T-helper 17 cell (primary cell): ENCODE results near the gene LRRC28. TPM values are rescaled to one million over a fixed set of nuclear protein-coding genes. Genes with fewer than 3 reads are reported as not detected.
A peak's percentile ranks its signal among the peaks of the same experiment; 100 is the strongest.

Experiments used
- ATAC-seq: fragments of 150-1000 bp; cut with Tn5 transposase; 2 replicates; pipeline ENCODE4 v1.10.0; 2021; ENCODE audit warnings: mild to moderate bottlenecking, moderate library complexity
- DNase-seq, 3 donors: peaks; one replicate each; pipeline versions ENCODE4 v3.0.0 to v3.0.0-alpha.2; 2020 to 2021
- H3K9me3 ChIP-seq: one replicate; pipeline ENCODE4 v1.7.0; 2013; ENCODE audit warnings: low read length, mild to moderate bottlenecking; ENCODE audit not compliant: control insufficient read depth, poor library complexity, severe bottlenecking
- H3K27ac Mint-ChIP-seq: one replicate; pipeline ENCODE4 v1.8.0; 2022; ENCODE audit warnings: mild to moderate bottlenecking, moderate library complexity, mixed read lengths
- H3K27me3 Mint-ChIP-seq: one replicate; pipeline ENCODE4 v1.8.0; 2022; ENCODE audit warnings: mixed read lengths
- H3K36me3 Mint-ChIP-seq: one replicate; pipeline ENCODE4 v1.8.0; 2022; ENCODE audit warnings: low read depth, mixed read lengths
- H3K4me1 Mint-ChIP-seq: one replicate; pipeline ENCODE4 v1.8.0; 2022; ENCODE audit warnings: mild to moderate bottlenecking, mixed read lengths
- H3K4me3 Mint-ChIP-seq: one replicate; pipeline ENCODE4 v1.8.0; 2022; ENCODE audit warnings: mild to moderate bottlenecking, moderate library complexity, mixed read lengths
- total RNA-seq, 4 donors: library from RNA in 2 of 4; stranded (reverse) in 2 of 4; gene quantifications; one replicate each; pipeline ENCODE4 v1.2.3 and lab custom pipeline; 2022 to 2026

LRRC28 gene
- total RNA-seq, 2 donors from 2014 or later: 12.6 to 15.6 TPM

DNA sequence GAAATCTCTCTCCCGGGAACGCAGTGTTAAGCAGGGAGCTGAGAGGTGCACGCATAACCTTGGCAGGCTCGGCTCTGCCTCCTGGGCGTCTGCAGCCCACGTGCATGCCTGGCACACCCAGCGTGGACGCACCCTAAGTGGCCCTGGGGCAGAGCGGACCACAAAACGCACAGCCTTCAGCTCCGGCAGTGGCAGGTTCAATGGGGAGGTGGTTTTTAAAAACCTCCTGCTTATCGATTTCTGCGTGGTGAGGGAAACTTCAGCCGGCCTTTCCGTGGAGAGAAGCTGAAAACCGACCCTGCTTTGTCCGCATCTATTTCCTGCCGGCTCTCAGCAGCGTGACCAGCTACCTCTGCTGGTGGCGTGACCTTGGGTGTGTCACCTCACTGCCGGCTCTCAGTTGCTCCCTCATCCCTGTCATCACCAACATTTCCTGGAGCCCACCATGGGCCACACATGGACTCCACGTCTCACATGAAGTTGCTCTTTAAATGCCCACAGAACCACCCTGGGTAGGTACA lies 179.7 kb downstream of the LRRC28 start:
- peaks cover 21% of the 10 kb centered on the region for H3K27me3 Mint-ChIP-seq
- no peaks in the 10 kb centered on the region for H3K36me3 Mint-ChIP-seq
- DNase-seq: no peak
- H3K9me3 ChIP-seq: no peaks in the 10 kb centered on the region
- ATAC-seq: no peak
- H3K4me1 Mint-ChIP-seq: peaks cover 10% of the 10 kb centered on the region
- H3K27ac Mint-ChIP-seq: no peak overlapping the region
- H3K4me3 Mint-ChIP-seq: no peak overlapping the region

DNA sequence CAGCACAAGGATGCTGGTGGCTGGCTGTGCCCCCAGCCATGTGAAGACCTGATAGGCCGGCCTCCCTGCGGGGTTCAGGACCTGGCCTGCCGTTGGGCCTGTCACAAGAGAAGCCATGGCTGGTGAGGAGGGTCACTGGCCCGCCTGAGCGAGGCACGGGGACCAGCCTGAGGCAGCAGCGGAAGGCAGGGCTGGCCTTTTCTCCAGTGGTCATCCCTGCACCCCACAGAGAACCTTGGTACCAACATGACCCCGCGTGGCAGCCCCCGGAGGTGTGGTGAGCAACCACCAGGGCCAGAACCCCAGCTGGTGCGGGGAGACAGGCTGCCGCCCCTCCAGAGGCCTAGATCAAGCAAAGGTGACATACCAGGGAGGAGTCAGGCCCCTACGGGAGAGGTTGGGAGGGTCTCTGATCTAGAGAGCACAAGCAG lies 180.4 kb downstream of the LRRC28 start:
- no peaks in the 10 kb centered on the region for H3K36me3 Mint-ChIP-seq
- H3K9me3 ChIP-seq: no peaks in the 10 kb centered on the region
- peaks cover 10% of the 10 kb centered on the region for H3K4me1 Mint-ChIP-seq
- ATAC-seq (no peak), DNase-seq (no peak)
- H3K27ac Mint-ChIP-seq: peak overlapping the region; percentile 47
- no peak overlapping the region for H3K4me3 Mint-ChIP-seq
- H3K27me3 Mint-ChIP-seq: peaks cover 20% of the 10 kb centered on the region

DNA sequence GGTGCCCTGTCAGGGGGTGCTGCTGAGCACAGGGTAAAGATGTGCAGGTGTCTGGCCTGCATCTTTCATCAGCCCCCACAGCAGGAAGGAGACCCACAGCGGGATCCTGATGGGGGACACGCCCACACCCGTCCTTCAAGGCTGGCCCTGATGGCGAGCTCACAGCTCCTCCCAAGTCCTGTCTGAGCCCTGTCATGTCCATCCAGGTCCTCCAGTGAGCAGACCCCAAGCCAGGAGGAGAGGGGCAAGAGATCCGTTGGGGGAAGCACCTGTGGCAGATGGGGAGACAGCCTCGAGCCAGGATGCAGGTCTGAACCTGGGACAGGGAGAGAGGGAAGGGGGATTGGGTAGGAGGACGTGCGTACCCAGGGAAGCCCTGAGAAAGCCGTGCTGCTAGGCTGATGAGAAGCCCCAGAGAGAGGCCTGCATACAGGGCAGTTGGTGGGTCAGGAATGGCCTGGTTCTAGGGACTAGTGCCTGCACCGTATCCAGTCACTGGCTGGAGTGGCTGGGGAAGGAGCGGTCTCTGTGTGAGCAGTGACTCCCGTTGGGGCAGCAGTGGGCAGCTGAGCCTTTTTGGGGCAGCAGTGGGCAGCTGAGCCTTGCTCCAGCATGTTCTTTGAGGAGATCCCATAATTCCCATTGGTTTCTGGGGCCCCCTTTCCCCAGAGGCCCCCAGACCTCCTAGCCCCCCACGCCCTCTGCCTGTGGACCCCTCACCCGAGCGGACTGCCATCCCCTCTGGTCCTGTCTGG lies 181.2 kb downstream of the LRRC28 start:
- DNase-seq: no peak
- no peak overlapping the region for H3K4me3 Mint-ChIP-seq
- H3K4me1 Mint-ChIP-seq: peaks cover 10% of the 10 kb centered on the region

DNA sequence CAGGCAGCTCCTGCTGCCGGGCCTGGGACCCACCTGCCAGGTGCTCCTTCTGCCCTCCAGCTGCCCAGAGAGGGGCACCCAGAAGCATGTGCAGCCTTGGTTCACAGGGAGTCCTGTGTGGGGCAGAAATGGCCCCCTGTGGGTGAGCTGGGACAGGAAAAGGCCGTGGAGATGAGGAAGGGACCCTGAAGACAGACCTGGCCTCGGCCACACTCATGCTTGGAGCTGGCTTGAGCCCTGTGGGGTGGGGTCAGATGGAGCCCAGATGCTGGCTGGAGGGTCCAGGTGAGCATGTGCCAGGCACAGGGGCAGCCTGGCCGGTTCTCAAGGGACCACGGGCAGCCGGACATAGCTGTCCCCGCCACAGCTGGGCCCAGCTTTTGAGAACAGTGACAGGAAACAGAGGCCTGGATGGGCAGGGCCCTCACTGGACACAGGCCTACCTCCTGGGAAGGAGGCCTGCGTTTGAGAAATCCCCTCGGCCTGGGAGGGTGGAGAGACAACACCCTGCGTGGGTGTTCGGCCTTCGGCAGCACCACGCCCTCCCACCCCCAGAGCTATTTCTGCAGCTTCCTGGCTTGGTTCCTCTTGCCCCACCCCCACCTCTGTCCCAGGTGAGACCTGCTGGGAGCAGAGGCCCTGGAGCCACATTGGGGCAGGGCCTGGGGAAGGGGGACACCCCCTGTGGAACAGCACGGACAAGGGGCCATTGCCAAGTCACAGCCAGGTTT lies 181.9 kb downstream of the LRRC28 start:
- Mint-ChIP-seq H3K36me3 (no peaks in the 10 kb centered on the region), H3K4me1 (peaks cover 10% of the 10 kb centered on the region), H3K27me3 (peaks cover 10% of the 10 kb centered on the region), H3K4me3 (no peak overlapping the region), H3K27ac (no peak overlapping the region)
- DNase-seq (no peak), ATAC-seq (no peak)
- no peaks in the 10 kb centered on the region for H3K9me3 ChIP-seq

More for the DNA sequence above, 181.2 kb downstream of the LRRC28 start:
- no peaks in the 10 kb centered on the region for H3K9me3 ChIP-seq
- H3K27me3 Mint-ChIP-seq: peaks cover 15% of the 10 kb centered on the region
- H3K27ac Mint-ChIP-seq: peak overlapping the region; percentile 47
- no peaks in the 10 kb centered on the region for H3K36me3 Mint-ChIP-seq
- no peak for ATAC-seq

DNA sequence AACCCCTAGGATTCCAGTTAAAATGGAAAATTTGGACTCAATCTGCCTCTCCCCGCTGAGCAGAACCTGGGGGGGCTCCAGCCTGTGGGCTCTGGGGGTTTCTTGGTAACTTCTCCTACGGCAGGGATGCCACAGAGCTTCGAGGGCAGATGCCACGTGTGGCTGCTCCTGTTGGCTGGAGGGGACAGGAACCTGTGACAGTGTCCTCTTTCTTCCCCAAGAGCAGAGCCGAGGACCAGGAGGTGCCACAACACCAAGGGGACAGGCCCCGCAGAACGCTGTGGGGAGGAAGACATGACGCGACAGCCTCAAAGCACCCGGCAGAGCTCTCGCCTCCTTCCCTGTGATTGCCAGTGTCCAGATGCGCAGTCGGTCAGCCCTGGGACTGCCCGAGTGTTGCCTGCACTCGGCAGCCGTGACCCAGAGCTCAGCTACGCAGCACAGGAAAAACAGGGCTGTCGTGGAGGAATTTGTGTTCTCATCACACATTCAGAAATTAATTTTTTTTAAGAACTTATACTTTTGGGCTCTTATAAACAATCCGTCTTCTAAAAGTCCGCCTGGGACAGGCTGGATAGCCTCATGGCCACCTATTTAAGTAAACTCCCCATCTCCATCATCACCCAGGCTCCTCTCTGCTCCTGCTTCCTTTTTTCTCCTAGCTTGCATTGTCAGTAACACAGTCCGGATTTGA lies 182.6 kb downstream of the LRRC28 start:
- H3K27me3 Mint-ChIP-seq: peaks cover 10% of the 10 kb centered on the region
- DNase-seq (no peak), ATAC-seq (no peak)
- H3K4me3 Mint-ChIP-seq: no peak overlapping the region
- H3K4me1 Mint-ChIP-seq: peaks cover 10% of the 10 kb centered on the region
- H3K9me3 ChIP-seq: no peaks in the 10 kb centered on the region
- H3K36me3 Mint-ChIP-seq: no peaks in the 10 kb centered on the region
- H3K27ac Mint-ChIP-seq: no peak overlapping the region

DNA sequence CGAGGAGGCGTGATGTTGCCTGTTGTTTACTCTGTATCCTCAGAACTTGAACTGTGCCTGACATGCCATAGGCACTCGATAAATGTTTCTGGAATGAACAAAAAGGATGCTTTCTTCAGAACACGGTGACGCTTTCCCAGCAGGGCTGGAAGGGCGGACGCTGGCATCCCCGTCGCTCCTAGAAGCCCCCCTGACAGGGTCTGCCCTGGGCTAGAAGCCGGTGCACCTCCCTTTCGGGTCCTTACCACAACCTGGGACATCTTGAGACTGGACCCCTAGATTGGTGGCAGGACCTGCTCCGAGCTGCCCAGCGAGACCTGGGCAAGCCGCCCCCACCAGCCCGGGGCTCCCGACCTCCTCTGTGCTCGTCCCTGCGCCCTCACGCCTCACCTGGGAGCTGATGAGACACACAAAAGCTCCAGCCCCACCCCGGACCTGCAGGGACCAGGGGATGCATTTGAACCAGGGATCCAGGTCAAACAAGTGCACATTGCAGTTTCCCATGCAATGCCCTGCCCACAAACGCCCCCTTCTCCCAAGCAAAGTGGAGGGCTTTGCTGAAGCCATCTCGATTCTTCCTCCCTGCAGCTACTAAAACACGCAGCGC lies 183.3 kb downstream of the LRRC28 start:
- H3K9me3 ChIP-seq: no peaks in the 10 kb centered on the region
- Mint-ChIP-seq H3K27ac (no peak overlapping the region), H3K4me3 (no peak overlapping the region), H3K27me3 (peaks cover 10% of the 10 kb centered on the region), H3K4me1 (peaks cover 10% of the 10 kb centered on the region), H3K36me3 (no peaks in the 10 kb centered on the region)
- ATAC-seq: no peak
- no peak for DNase-seq

DNA sequence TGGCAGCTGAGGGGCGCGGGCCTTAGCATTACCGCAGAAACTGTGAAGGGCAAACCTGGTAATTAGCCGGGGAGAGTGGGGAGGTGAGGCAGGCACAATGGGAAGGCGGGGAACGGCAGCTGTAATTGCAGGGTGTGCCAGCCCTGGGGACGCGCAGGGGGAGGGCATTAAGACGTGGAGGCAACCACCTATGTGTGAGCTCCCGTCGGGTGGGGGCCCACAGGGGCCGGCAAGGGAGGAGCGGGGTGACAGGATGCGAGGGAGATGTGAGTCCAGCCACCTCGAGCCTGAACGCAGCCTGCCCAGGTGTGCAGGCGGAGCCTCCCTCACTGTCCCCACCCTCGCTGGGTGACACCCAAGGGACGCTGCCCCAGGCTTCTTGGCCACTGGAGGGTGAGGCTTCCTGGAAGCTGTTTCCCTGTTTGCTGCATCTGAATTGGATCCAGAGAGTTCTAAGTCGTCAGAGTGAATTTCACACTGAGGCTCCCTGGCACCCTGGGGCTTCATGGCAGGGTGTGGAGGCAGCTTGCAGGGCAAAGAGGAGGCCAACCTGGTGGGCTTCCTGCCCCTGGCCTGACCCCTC lies 183.9 kb downstream of the LRRC28 start:
- Mint-ChIP-seq H3K27me3 (peaks cover 13% of the 10 kb centered on the region), H3K4me3 (no peak overlapping the region), H3K27ac (no peak overlapping the region), H3K4me1 (peaks cover 13% of the 10 kb centered on the region), H3K36me3 (no peaks in the 10 kb centered on the region)
- DNase-seq (no peak), ATAC-seq (no peak)
- H3K9me3 ChIP-seq: no peaks in the 10 kb centered on the region

DNA sequence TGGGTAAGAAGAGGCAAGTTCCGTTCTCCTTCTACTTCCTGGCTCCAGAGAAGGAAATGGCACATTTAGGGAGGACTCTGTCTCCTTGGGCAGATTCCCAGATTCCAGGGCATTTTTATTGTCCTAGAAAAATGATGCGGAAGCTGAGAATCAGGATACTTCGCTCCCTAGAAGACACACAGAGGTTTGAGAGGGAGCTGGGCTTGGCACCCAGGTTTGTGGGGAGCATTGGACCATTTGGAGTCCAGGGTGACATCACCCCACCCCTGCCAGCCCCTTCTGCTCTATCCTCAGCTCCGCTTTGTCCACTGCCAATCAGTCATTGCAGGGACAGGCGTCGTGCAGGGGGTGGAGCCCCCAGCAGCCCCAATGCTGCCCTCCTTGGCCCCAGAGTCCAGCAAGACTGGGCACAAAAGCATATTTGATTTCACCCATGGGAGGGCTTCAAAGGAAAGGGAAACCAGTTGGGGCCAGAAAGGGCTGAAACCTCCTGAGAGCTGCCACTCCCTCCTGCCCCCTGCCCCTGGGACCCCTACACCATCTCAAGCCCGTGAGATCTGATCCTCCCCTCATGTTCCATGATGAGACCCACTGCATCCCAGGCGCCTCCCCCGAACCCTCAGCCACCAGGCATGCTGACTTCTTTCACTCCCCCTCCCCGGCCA lies 184.7 kb downstream of the LRRC28 start:
- DNase-seq (no peak), ATAC-seq (no peak)
- H3K27ac Mint-ChIP-seq: no peak overlapping the region
- no peaks in the 10 kb centered on the region for H3K36me3 Mint-ChIP-seq
- H3K4me1 Mint-ChIP-seq: peaks cover 13% of the 10 kb centered on the region
- H3K4me3 Mint-ChIP-seq: no peak overlapping the region
- H3K9me3 ChIP-seq: no peaks in the 10 kb centered on the region
- H3K27me3 Mint-ChIP-seq: peaks cover 17% of the 10 kb centered on the region

DNA sequence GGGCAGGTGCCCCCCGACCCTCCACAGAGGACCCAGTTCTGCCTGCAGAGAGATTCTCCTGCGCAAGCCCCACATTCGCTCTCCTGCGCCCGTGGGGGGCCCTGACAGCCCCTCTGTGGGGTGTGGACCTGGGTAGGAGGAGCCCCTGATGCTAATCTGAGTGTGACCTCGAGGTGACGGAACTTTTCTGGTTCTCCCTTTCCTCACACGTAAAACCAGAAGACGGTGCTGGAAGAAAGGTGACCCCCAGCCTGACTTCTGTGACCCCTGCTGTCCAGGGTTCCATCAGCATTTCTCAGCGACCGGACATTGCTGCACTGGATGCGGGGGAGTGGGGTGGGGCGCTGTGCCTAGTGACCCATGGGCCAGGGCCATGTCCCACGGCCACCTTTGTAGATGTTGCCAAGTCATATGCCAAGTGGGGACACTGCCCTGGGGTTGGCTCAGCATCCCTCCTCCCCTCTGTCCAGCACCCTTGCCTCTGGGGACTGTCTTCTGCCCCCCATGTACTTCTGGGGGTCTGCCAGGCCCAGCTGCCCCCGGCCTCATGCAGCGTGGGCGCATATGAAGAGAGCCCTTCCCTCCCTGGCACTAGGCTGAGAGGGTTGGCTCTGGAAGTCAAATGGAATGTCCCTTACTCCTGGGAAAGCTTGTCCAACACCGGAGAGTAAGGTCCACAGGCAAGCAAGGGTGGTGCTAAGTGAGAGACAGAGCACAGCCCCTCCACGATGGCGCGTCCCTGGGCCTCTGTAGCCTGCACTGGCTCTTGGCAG lies 185.4 kb downstream of the LRRC28 start:
- ATAC-seq (no peak), DNase-seq (no peak)
- Mint-ChIP-seq H3K4me3 (no peak overlapping the region), H3K4me1 (peaks cover 10% of the 10 kb centered on the region), H3K27me3 (peaks cover 21% of the 10 kb centered on the region), H3K36me3 (no peaks in the 10 kb centered on the region), H3K27ac (no peak overlapping the region)
- no peaks in the 10 kb centered on the region for H3K9me3 ChIP-seq

DNA sequence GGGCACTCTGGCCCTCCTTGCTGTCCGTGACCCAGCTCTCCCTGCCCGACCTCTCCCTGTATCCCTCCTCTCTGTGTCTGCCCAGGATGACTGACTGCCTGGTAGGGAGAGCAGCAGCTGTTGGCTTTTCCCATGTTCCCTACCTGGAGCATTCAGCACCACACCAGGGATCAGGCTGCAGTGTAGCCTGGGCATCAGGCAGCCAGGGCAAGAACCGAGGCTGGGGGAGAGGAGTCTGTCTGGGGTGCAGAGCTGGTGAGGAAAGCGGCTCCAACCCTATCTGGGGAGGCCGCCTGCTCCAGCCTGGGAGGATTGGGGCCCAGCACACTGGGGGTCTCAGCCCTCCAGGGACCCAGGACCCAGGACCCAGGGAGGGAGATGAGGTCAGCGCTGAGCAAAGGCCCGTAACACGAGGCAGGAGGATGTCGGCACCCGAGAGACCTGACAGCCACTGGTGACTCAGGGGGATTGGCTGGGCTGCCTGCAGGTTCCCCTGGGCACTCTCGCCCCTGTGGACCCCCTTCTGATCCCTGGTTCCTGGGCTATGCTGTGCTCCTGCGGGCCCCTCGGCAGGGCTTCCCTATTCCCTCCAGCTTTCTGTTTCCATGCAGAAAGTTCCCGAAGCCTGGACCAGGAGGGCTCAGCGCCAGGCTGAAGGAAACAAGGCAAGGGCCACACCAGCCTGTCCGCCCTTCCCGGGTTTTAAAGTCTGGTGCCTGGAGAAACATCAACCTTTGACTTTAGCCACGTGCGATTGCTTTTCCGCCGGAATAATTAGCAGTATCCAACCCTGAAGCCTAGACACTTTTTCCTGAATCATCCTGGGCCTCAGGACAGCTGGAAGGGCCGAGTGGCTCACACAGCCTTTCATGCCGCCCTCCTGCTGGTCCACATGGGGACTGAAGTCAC lies 186.3 kb downstream of the LRRC28 start:
- no peak for ATAC-seq
- DNase-seq: no peak
- H3K9me3 ChIP-seq: no peaks in the 10 kb centered on the region
- H3K4me1 Mint-ChIP-seq: peaks cover 13% of the 10 kb centered on the region
- H3K36me3 Mint-ChIP-seq: no peaks in the 10 kb centered on the region
- no peak overlapping the region for H3K4me3 Mint-ChIP-seq
- H3K27me3 Mint-ChIP-seq: peaks cover 23% of the 10 kb centered on the region
- no peak overlapping the region for H3K27ac Mint-ChIP-seq

DNA sequence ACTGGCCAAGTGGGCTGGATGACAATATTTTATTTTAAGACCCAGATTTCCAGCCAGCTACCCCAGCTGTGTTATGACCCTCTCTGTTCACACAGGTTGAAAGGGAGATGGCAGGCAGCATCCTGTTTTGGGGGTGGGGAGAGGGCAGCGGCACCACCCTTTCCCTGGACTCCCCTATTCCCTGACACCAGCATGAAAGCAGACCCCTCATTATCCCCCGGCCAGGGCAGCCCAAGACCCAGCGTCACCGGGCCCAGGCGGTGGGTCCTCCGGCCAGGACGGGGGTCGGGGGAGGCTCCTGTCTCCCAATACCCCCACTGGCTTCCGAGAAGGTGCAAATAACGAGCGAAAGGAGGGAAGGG lies 186.9 kb downstream of the LRRC28 start:
- DNase-seq (no peak), ATAC-seq (no peak)
- Mint-ChIP-seq H3K36me3 (no peaks in the 10 kb centered on the region), H3K27me3 (peaks cover 29% of the 10 kb centered on the region), H3K4me1 (peaks cover 17% of the 10 kb centered on the region), H3K27ac (no peak overlapping the region), H3K4me3 (no peak overlapping the region)
- H3K9me3 ChIP-seq: no peaks in the 10 kb centered on the region
